Measurements from ENCODE around the gene KRI1. TPM values are rescaled to one million over a fixed set of nuclear protein-coding genes. Genes with fewer than 3 reads are reported as not detected.

Gene KRI1
- total RNA-seq, 4 donors from 2014 or later, result 16.0 to 28.0 (median 20.1) TPM

DNA sequence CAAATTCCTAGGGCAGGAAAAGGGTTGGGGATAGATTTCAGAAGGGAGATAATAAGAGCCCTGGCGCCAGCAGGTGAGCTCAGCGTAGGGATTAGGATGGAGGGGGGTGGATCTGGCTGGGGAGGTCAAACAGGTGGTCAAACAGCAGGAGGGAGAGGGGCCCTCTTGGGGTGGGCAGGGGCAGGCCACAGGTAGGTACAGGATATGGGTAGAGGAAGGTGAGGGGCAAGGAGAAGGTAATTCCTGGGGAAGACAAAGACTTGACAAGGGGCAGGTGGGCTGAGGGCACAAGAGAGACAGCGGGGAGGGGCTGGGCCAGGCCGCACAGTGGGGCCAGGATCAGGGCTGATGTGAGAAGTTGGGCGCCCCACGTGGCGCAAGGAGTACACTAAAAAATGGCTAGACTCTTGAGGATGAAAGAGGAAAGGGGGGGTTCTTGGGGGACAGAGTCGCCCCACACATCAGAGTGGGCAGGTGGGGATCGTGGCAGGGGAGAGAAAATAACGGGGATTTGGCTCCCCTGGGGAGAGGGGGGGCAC lies 713 bp downstream of the KRI1 start:
- TF ChIP-seq, protein P1, sequence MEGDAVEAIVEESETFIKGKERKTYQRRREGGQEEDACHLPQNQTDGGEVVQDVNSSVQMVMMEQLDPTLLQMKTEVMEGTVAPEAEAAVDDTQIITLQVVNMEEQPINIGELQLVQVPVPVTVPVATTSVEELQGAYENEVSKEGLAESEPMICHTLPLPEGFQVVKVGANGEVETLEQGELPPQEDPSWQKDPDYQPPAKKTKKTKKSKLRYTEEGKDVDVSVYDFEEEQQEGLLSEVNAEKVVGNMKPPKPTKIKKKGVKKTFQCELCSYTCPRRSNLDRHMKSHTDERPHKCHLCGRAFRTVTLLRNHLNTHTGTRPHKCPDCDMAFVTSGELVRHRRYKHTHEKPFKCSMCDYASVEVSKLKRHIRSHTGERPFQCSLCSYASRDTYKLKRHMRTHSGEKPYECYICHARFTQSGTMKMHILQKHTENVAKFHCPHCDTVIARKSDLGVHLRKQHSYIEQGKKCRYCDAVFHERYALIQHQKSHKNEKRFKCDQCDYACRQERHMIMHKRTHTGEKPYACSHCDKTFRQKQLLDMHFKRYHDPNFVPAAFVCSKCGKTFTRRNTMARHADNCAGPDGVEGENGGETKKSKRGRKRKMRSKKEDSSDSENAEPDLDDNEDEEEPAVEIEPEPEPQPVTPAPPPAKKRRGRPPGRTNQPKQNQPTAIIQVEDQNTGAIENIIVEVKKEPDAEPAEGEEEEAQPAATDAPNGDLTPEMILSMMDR (IDR thresholded peaks at IDR 0.05), result no peak
- no peak for TF ChIP-seq POLR2AphosphoS5 (IDR thresholded peaks at IDR 0.05)
- TF ChIP-seq EP300 (IDR thresholded peaks at IDR 0.05), result no peak
- TF ChIP-seq POLR2A (IDR thresholded peaks at IDR 0.05), result no peak
- peaks cover 0 to 34% of the 10 kb centered on the region in 2 donors for H3K36me3 ChIP-seq
- peak overlapping the region; percentile 81 to 95 for H3K4me3 ChIP-seq
- no peak for ATAC-seq
- peak overlapping the region; percentile 83 to 96 (median 92) for H3K27ac ChIP-seq
- H3K9me3 ChIP-seq, result no peaks in the 10 kb centered on the region
- WGBS, 2 donors (ENCODE audit: low coverage in 1 of 2), result 7 to 8% methylated on average over 9 to 10 of the region's 10 CpGs
- peaks cover 0 to 50% (median 24%) of the 10 kb centered on the region in 3 donors for H3K4me1 ChIP-seq
- no peaks in the 10 kb centered on the region for H3K27me3 ChIP-seq

DNA sequence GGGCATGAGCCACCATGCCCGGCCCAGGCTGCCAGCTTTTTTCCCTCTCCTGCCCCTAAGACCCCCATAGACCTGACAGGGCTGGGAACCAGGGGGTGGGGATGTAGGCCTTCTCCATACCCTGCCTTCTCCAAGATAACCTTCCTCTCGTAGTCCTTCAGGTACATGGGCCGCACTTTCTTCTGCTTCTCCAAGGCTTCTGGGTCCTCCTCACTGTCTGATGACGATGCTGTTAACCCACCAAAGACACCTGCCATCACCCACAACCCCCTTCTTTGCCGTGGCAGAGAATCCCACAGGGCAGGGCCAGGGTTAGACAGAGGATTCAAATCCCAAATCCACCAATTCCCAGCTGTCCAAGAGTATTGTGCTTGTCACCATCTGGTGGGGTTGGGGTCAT lies 3.2 kb downstream of the KRI1 start:
- 85 to 96% methylated on average over 3 to 5 of the region's 5 CpGs for WGBS, 2 donors (ENCODE audit: low coverage in 1 of 2)
- Histone ChIP-seq H3K9me3 (no peaks in the 10 kb centered on the region), H3K36me3 (peaks cover 0 to 59% of the 10 kb centered on the region in 2 donors), H3K27me3 (no peaks in the 10 kb centered on the region), H3K4me3 (no peak overlapping the region), H3K27ac (no peak overlapping the region), H3K4me1 (peaks cover 0 to 31% (median 19%) of the 10 kb centered on the region in 3 donors)
- ATAC-seq, result no peak
- TF ChIP-seq, protein P1 (IDR thresholded peaks at IDR 0.05), result no peak
- TF ChIP-seq POLR2AphosphoS5 (IDR thresholded peaks at IDR 0.05) (no peak), POLR2A (IDR thresholded peaks at IDR 0.05) (no peak), EP300 (IDR thresholded peaks at IDR 0.05) (no peak)

DNA sequence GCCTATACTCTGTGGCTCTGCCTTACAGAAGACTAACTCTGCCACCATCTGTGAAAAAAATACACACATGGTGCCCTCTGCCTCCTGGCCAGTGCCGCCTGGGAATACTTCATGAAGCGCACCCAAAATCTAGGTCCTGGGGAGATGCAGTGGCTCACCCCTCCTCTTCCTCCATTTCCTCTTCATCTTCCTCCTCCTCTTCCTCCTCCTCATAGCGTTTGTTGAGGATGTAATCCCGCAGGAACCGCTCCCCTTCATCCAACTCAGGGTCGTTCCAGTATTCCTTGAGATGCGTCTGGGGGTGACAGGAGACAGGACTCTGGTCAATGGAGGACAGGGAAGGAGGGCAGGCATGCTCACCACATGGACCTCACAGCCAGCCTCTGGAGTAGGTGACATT lies 5.7 kb downstream of the KRI1 start:
- no peak for TF ChIP-seq POLR2AphosphoS5 (IDR thresholded peaks at IDR 0.05)
- TF ChIP-seq, protein P1 (IDR thresholded peaks at IDR 0.05), result no peak
- no peak for TF ChIP-seq POLR2A (IDR thresholded peaks at IDR 0.05)
- TF ChIP-seq EP300 (IDR thresholded peaks at IDR 0.05), result no peak

DNA sequence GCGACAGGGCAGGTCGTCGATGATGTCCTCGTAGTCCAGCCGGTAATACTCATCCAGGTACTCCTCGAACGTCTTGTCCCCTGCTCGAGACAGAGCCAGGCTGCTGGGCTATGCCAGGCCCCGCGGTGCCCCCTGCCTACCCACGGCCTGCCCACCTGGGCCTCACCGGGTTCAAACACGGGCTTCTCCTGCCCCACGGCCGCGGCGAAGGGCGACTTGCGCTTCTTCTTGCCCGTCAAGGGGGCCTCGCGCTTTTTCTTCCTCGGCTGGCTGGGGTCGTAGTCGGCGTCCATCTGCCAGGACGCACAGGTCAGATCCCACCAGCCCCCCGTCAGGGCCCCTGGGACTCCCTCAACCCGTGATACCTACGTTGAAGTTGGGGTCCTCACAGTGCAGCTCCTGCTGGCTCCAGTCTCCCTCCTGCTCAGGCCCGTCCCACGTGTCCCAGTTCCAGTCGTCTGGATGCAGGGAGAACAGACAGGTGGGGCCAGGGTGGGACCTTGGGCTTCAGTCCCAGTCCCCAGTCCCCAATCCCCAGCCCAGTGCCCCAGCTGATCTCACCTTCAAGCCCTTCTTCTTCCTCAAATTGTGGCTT lies 8.1 kb downstream of the KRI1 start:
- 88% methylated on average over 13 of the region's 33 CpGs; no CpG with 5 or more reads in 1 of the 2 donors for WGBS, 2 donors (ENCODE audit: low coverage in 1 of 2)
- TF ChIP-seq, protein P1 (IDR thresholded peaks at IDR 0.05), result no peak
- TF ChIP-seq POLR2A (IDR thresholded peaks at IDR 0.05) (no peak), EP300 (IDR thresholded peaks at IDR 0.05) (no peak), POLR2AphosphoS5 (IDR thresholded peaks at IDR 0.05) (no peak)
- Histone ChIP-seq H3K36me3 (peaks cover 0 to 98% of the 10 kb centered on the region in 2 donors), H3K4me3 (no peak overlapping the region), H3K9me3 (no peaks in the 10 kb centered on the region), H3K27me3 (no peaks in the 10 kb centered on the region), H3K4me1 (no peaks in the 10 kb centered on the region), H3K27ac (no peak overlapping the region)
- ATAC-seq, result no peak

More for the DNA sequence above, 5.7 kb downstream of the KRI1 start:
- H3K4me3 ChIP-seq, result no peak overlapping the region
- no peak overlapping the region for H3K27ac ChIP-seq
- no peaks in the 10 kb centered on the region for H3K27me3 ChIP-seq
- 79 to 83% methylated on average over 4 of the region's 7 CpGs for WGBS, 2 donors (ENCODE audit: low coverage in 1 of 2)
- no peak for ATAC-seq
- no peaks in the 10 kb centered on the region for H3K9me3 ChIP-seq
- peaks cover 0 to 83% of the 10 kb centered on the region in 2 donors for H3K36me3 ChIP-seq
- H3K4me1 ChIP-seq, result peaks cover 0 to 12% (median 7%) of the 10 kb centered on the region in 3 donors

DNA sequence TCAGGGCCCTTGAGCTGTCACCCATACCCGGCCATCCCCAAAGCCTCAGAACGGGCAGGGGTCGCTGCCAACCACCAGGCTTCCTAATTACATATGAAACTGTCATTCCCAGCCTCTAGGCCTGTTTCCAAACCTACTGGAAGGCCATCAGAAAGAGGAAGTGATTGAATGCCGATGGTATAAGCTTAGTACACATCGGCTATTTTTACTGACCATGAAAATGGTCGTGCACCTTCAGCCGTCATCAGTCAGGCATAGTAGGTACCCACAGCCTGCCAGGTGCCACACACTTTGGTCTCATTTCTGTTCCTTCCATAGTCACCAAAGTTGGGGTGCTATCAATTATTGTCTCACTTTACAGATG lies 10.2 kb downstream of the KRI1 start:
- ATAC-seq, result no peak
- Histone ChIP-seq H3K27me3 (no peaks in the 10 kb centered on the region), H3K27ac (no peak overlapping the region), H3K36me3 (peaks cover 0 to 100% of the 10 kb centered on the region in 2 donors), H3K4me1 (no peaks in the 10 kb centered on the region), H3K9me3 (no peaks in the 10 kb centered on the region), H3K4me3 (no peak overlapping the region)
- WGBS, 2 donors (ENCODE audit: low coverage in 1 of 2), result 58 to 85% methylated on average over 4 to 6 of the region's 7 CpGs
- TF ChIP-seq EP300 (IDR thresholded peaks at IDR 0.05), result no peak
- no peak for TF ChIP-seq POLR2A (IDR thresholded peaks at IDR 0.05)
- TF ChIP-seq, protein P1 (IDR thresholded peaks at IDR 0.05), result no peak
- no peak for TF ChIP-seq POLR2AphosphoS5 (IDR thresholded peaks at IDR 0.05)

Data from gastroesophageal sphincter (tissue), 4 donors.